H9 (cell line): ENCODE results near the gene LMO1. TPM values are rescaled to one million over a fixed set of nuclear protein-coding genes. Genes with fewer than 3 reads are reported as not detected.

Experiments
- DNase-seq: peaks from one replicate; pipeline ENCODE4 v3.0.0-alpha.2; 2017
- H2AFZ ChIP-seq: one replicate; pipeline ENCODE4 v1.6.1; 2013; ENCODE audit warnings: mild to moderate bottlenecking, low read length, control low read depth, moderate library complexity
- H2AK5ac ChIP-seq: 2 replicates; pipeline ENCODE4 v1.6.1; 2013; ENCODE audit warnings: low read length, control low read depth, mixed read lengths; ENCODE audit not compliant: insufficient read length
- H2BK120ac ChIP-seq: one replicate; pipeline ENCODE4 v1.6.1; 2013; ENCODE audit warnings: low read depth, mild to moderate bottlenecking, low read length, control low read depth, inconsistent platforms; ENCODE audit not compliant: poor library complexity, severe bottlenecking
- H2BK12ac ChIP-seq: 2 replicates; pipeline ENCODE4 v1.6.1; 2013; ENCODE audit warnings: low read length, control low read depth, mixed read lengths, low read depth; ENCODE audit not compliant: insufficient read length
- H2BK15ac ChIP-seq: 2 replicates; pipeline ENCODE4 v1.6.1; 2013; ENCODE audit warnings: low read depth, low read length, control low read depth
- H2BK20ac ChIP-seq: one replicate; pipeline ENCODE4 v1.6.1; 2013; ENCODE audit warnings: low read depth, mild to moderate bottlenecking, low read length, control low read depth, inconsistent platforms; ENCODE audit not compliant: poor library complexity, severe bottlenecking
- H2BK5ac ChIP-seq: 2 replicates; pipeline ENCODE4 v1.6.1; 2013; ENCODE audit warnings: low read length, control low read depth, mixed read lengths; ENCODE audit not compliant: insufficient read length
- H3K14ac ChIP-seq: 2 replicates; pipeline ENCODE4 v1.6.1; 2013; ENCODE audit warnings: low read length, control low read depth; ENCODE audit not compliant: insufficient read depth
- H3K18ac ChIP-seq: 2 replicates; pipeline ENCODE4 v1.6.1; 2013; ENCODE audit warnings: low read depth, mild to moderate bottlenecking, mixed read lengths, low read length, control low read depth; ENCODE audit not compliant: insufficient read length
- H3K23ac ChIP-seq: 2 replicates; pipeline ENCODE4 v1.6.1; 2013; ENCODE audit warnings: low read length, control low read depth, mixed read lengths, low read depth; ENCODE audit not compliant: insufficient read length
- H3K23me2 ChIP-seq: 2 replicates; pipeline ENCODE4 v1.6.1; 2013; ENCODE audit warnings: low read depth, mild to moderate bottlenecking, mixed read lengths, low read length, control low read depth; ENCODE audit not compliant: insufficient read length, poor library complexity, severe bottlenecking
- H3K27ac ChIP-seq: 2 replicates; pipeline ENCODE4 v1.5.1; 2013; ENCODE audit warnings: low read length, control low read depth, mixed read lengths, low read depth; ENCODE audit not compliant: insufficient read length
- H3K27me3 ChIP-seq: 2 replicates; pipeline ENCODE4 v1.6.1; 2013; ENCODE audit warnings: low read length, control low read depth, inconsistent platforms; ENCODE audit not compliant: insufficient read depth
- H3K4ac ChIP-seq: 2 replicates; pipeline ENCODE4 v1.6.1; 2013; ENCODE audit warnings: low read depth, mild to moderate bottlenecking, control low read depth, inconsistent platforms, low read length, moderate library complexity
- H3K4me1 ChIP-seq: 2 replicates; pipeline ENCODE4 v1.6.1; 2013; ENCODE audit warnings: low read length, control low read depth, inconsistent platforms; ENCODE audit not compliant: insufficient read depth
- H3K4me2 ChIP-seq: 2 replicates; pipeline ENCODE4 v1.6.1; 2013; ENCODE audit warnings: low read length, control low read depth, mixed read lengths; ENCODE audit not compliant: insufficient read length, insufficient read depth
- H3K56ac ChIP-seq: 2 replicates; pipeline ENCODE4 v1.6.1; 2013; ENCODE audit warnings: low read depth, mild to moderate bottlenecking, mixed read lengths, low read length, control low read depth; ENCODE audit not compliant: insufficient read length
- H3K79me1 ChIP-seq: 2 replicates; pipeline ENCODE4 v1.6.1; 2013; ENCODE audit warnings: low read depth, mild to moderate bottlenecking, moderate library complexity, low read length, control low read depth, inconsistent platforms; ENCODE audit not compliant: insufficient read depth, poor library complexity, severe bottlenecking
- H3K79me2 ChIP-seq: 2 replicates; pipeline ENCODE4 v1.6.1; 2013; ENCODE audit warnings: low read length, control low read depth, inconsistent platforms; ENCODE audit not compliant: insufficient read depth
- H3K9ac ChIP-seq: 2 replicates; pipeline ENCODE4 v1.6.1; 2013; ENCODE audit warnings: low read length, control low read depth, mixed read lengths; ENCODE audit not compliant: insufficient read length; ENCODE audit errors: extremely low read depth
- H3K9me3 ChIP-seq: one replicate; pipeline ENCODE4 v1.6.1; 2013; ENCODE audit warnings: low read depth, low read length, inconsistent platforms; ENCODE audit not compliant: control insufficient read depth
- H3T11ph ChIP-seq: one replicate; pipeline ENCODE4 v1.6.1; 2013; ENCODE audit warnings: mild to moderate bottlenecking, low read length, control low read depth, inconsistent platforms
- H4K20me1 ChIP-seq: one replicate; pipeline ENCODE4 v1.6.1; 2013; ENCODE audit not compliant: control insufficient read depth, insufficient read length, insufficient read depth
- H4K5ac ChIP-seq: 2 replicates; pipeline ENCODE4 v1.6.1; 2013; ENCODE audit warnings: low read depth, mild to moderate bottlenecking, mixed read lengths, low read length, control low read depth; ENCODE audit not compliant: insufficient read length
- H4K8ac ChIP-seq: replicated peaks from 2 replicates; pipeline ENCODE4 v1.6.1; 2013; ENCODE audit warnings: low read length, control low read depth, mixed read lengths, low read depth; ENCODE audit not compliant: insufficient read length
- H4K91ac ChIP-seq: 2 replicates; pipeline ENCODE4 v1.6.1; 2013; ENCODE audit warnings: low read depth, mild to moderate bottlenecking, moderate library complexity, mixed read lengths, low read length, control low read depth; ENCODE audit not compliant: insufficient read length
- H3K27ac Mint-ChIP-seq, 3 experiments: 2 replicates in 2 of 3; 3 replicates in 1 of 3; pipeline ENCODE4 v1.8.0; 2020 to 2021; ENCODE audit warnings: mixed read lengths in 3 of 3, mild to moderate bottlenecking in 1 of 3, moderate library complexity in 1 of 3
- H3K27me3 Mint-ChIP-seq: 2 replicates; pipeline ENCODE4 v1.8.0; 2021; ENCODE audit warnings: low read depth, mild to moderate bottlenecking, moderate library complexity, mixed read lengths
- H3K36me3 Mint-ChIP-seq, 3 experiments: 2 replicates in 2 of 3; 3 replicates in 1 of 3; pipeline ENCODE4 v1.8.0; 2020 to 2021; ENCODE audit warnings: low read depth in 3 of 3, mixed read lengths in 3 of 3; ENCODE audit not compliant: insufficient read depth in 1 of 3
- H3K4me1 Mint-ChIP-seq, 2 experiments: 2 replicates each; pipeline ENCODE4 v1.8.0; 2020; ENCODE audit warnings: mixed read lengths in 2 of 2
- H3K4me3 Mint-ChIP-seq, 2 experiments: 2 replicates in 1 of 2; 3 replicates in 1 of 2; pipeline ENCODE4 v1.8.0; 2020 to 2021; ENCODE audit warnings: mild to moderate bottlenecking in 2 of 2, mixed read lengths in 2 of 2, moderate library complexity in 1 of 2
- H3K9me3 Mint-ChIP-seq, 2 experiments: 2 replicates in 1 of 2; 3 replicates in 1 of 2; pipeline ENCODE4 v1.8.0; 2020; ENCODE audit warnings: mild to moderate bottlenecking in 2 of 2, mixed read lengths in 2 of 2, moderate library complexity in 1 of 2
- WGBS: extraction: QIAGEN DNeasy Blood & Tissue Kit; methylation state at CpG from one replicate; pipeline ENCODE4 v1.1.7; 2013; ENCODE audit warnings: missing lambda C conversion rate, low lambda C conversion rate, mixed read lengths; ENCODE audit not compliant: insufficient read length; ENCODE audit errors: extremely low coverage; 5-methylcytosine and 5-hydroxymethylcytosine counted together
- total RNA-seq: library from RNA; stranded (reverse); gene quantifications from 2 replicates; pipeline ENCODE4 v1.2.1, GENCODE V29; 2021
- TF ChIP-seq, protein P1 (sequence below): fragments of 200-600 bp; sonication (generic); conservative IDR thresholded peaks from 3 replicates; pipeline ENCODE4 v1.8.0; 2021; ENCODE audit warnings: antibody characterized with exemption, mild to moderate bottlenecking

LMO1 gene
- total RNA-seq, 1 experiment from 2014 or later: 0.50 TPM

DNA sequence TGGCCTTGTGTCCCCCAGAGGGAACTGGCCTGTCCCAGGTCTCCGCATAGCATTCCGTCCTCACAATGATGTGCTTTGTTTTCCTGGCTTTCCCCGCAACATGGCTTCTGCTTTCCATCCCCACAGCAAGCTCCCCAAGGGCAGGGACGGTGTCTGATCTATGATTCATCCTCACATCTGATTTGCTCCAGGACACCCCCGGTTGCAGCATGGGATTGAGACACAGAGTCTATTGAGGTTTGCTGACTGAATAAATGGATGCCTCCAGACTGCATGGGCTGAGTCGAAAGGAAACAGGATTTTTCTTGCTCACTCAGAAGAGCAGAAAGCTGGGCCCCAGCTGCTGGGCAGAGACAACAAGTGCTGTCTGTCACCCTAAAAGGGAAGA, 40.2 kb downstream of the LMO1 start:
- peaks cover 24 to 31% of the 10 kb centered on the region in 2 experiments for H3K4me1 Mint-ChIP-seq
- no peaks in the 10 kb centered on the region for H3K23me2 ChIP-seq
- H3K18ac ChIP-seq: no peak overlapping the region
- no peaks in the 10 kb centered on the region for H3K36me3 Mint-ChIP-seq
- H3K4ac ChIP-seq: no peak overlapping the region
- no peak overlapping the region for H3K23ac ChIP-seq
- H3K14ac ChIP-seq: no peak overlapping the region
- no peak overlapping the region for H3T11ph ChIP-seq
- no peak overlapping the region for H2AK5ac ChIP-seq
- H3K56ac ChIP-seq: no peak overlapping the region
- H2BK5ac ChIP-seq: no peak overlapping the region
- H4K20me1 ChIP-seq: no peaks in the 10 kb centered on the region
- H4K91ac ChIP-seq: no peak overlapping the region
- H3K79me1 ChIP-seq: no peaks in the 10 kb centered on the region
- no peak overlapping the region for H2BK15ac ChIP-seq
- H4K5ac ChIP-seq: no peak overlapping the region
- H3K4me1 ChIP-seq: no peaks in the 10 kb centered on the region
- H2BK12ac ChIP-seq: no peak overlapping the region
- TF ChIP-seq, protein P1, sequence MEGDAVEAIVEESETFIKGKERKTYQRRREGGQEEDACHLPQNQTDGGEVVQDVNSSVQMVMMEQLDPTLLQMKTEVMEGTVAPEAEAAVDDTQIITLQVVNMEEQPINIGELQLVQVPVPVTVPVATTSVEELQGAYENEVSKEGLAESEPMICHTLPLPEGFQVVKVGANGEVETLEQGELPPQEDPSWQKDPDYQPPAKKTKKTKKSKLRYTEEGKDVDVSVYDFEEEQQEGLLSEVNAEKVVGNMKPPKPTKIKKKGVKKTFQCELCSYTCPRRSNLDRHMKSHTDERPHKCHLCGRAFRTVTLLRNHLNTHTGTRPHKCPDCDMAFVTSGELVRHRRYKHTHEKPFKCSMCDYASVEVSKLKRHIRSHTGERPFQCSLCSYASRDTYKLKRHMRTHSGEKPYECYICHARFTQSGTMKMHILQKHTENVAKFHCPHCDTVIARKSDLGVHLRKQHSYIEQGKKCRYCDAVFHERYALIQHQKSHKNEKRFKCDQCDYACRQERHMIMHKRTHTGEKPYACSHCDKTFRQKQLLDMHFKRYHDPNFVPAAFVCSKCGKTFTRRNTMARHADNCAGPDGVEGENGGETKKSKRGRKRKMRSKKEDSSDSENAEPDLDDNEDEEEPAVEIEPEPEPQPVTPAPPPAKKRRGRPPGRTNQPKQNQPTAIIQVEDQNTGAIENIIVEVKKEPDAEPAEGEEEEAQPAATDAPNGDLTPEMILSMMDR: no peak
- H4K8ac ChIP-seq: no peak overlapping the region
- WGBS: no CpG with 5 or more reads among the region's 6 CpGs
- H2BK20ac ChIP-seq: no peak overlapping the region
- H3K9me3 ChIP-seq: no peaks in the 10 kb centered on the region
- no peak for DNase-seq
- H3K4me2 ChIP-seq: no peak overlapping the region
- no peak overlapping the region for H2BK120ac ChIP-seq
- H2AFZ ChIP-seq: no peak overlapping the region
- H3K27ac Mint-ChIP-seq: no peak overlapping the region
- H3K27me3 Mint-ChIP-seq: peaks cover 9% of the 10 kb centered on the region
- no peak overlapping the region for H3K4me3 Mint-ChIP-seq
- no peak overlapping the region for H3K27ac ChIP-seq
- H3K27me3 ChIP-seq: no peaks in the 10 kb centered on the region
- no peaks in the 10 kb centered on the region for H3K9me3 Mint-ChIP-seq
- H3K9ac ChIP-seq: no peak overlapping the region
- no peaks in the 10 kb centered on the region for H3K79me2 ChIP-seq
